Right atrium auricular region (tissue), 2 donors: ENCODE results near the gene CRYBG3. TPM values are rescaled to one million over a fixed set of nuclear protein-coding genes. Genes with fewer than 3 reads are reported as not detected.
A peak's percentile ranks its signal among the peaks of the same experiment; 100 is the strongest.

Source experiments
- DNase-seq: peaks from one replicate; pipeline ENCODE4 v3.0.0-alpha.2; 2019; ENCODE audit warnings: low spot score
- H3K27ac ChIP-seq, 2 donors: fragments of 200-600 bp; sonication (generic); 1 replicate in 1 of 2; 2 replicates in 1 of 2; pipeline ENCODE4 v1.5.1; 2016 to 2019
- H3K27me3 ChIP-seq, 2 donors: fragments of 200-600 bp; sonication (generic); one replicate each; pipeline versions ENCODE4 v1.5.1 to v1.6.0; 2017 to 2019
- H3K36me3 ChIP-seq: fragments of 200-600 bp; sonication (generic); one replicate; pipeline ENCODE4 v1.5.1; 2016
- H3K4me1 ChIP-seq, 2 donors: fragments of 200-600 bp; sonication (generic); one replicate each; pipeline versions ENCODE4 v1.5.1 to v1.6.0; 2017 to 2019
- H3K4me3 ChIP-seq, 2 donors: fragments of 200-600 bp; sonication (generic); 1 replicate in 1 of 2; 2 replicates in 1 of 2; pipeline ENCODE4 v1.5.1; 2017 to 2019; ENCODE audit warnings: mild to moderate bottlenecking in 1 of 2, moderate library complexity in 1 of 2
- H3K9me3 ChIP-seq, 2 donors: fragments of 200-600 bp; sonication (generic); one replicate each; pipeline ENCODE4 v1.5.1; 2019
- total RNA-seq, 2 donors: library from RNA; depleted of rRNA; stranded (reverse); fragments of >200 nt; gene quantifications; one replicate each; pipeline ENCODE4 v1.1.0, GENCODE V29; 2016
- TF ChIP-seq, protein P1 (sequence below), 2 donors: fragments of 200-600 bp; sonication (generic); IDR thresholded peaks; one replicate each; pipeline ENCODE4 v1.5.1; 2019; ENCODE audit warnings: antibody characterized with exemption in 2 of 2

CRYBG3 gene
- total RNA-seq, 2 donors from 2014 or later: 17.6 to 18.6 TPM

DNA sequence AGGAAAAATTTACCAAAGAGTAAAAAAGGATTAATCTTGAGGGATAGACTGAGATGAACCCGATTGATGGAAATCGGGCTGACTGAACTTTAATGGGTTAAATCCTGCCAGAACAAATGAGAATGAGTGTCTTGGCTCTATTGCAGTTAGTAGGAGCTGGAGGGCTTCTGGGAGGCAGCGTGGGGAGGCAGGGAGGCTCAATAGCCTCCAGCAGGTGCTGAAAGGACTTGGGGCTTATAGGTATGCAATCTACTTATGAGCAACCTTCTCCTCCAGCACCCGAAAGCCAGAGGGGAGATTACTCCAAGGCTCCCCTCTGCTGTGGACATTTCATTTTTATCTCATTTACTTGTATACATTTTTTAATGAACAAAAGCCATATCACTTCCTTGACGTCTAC is 1.0 kb upstream of the CRYBG3 start:
- peak overlapping the region in 1 of 2 donors; percentile 92 for H3K4me3 ChIP-seq
- peak overlapping the region in 1 of 2 donors; percentile 94 for H3K27ac ChIP-seq
- no peaks in the 10 kb centered on the region for H3K9me3 ChIP-seq
- TF ChIP-seq, protein P1, sequence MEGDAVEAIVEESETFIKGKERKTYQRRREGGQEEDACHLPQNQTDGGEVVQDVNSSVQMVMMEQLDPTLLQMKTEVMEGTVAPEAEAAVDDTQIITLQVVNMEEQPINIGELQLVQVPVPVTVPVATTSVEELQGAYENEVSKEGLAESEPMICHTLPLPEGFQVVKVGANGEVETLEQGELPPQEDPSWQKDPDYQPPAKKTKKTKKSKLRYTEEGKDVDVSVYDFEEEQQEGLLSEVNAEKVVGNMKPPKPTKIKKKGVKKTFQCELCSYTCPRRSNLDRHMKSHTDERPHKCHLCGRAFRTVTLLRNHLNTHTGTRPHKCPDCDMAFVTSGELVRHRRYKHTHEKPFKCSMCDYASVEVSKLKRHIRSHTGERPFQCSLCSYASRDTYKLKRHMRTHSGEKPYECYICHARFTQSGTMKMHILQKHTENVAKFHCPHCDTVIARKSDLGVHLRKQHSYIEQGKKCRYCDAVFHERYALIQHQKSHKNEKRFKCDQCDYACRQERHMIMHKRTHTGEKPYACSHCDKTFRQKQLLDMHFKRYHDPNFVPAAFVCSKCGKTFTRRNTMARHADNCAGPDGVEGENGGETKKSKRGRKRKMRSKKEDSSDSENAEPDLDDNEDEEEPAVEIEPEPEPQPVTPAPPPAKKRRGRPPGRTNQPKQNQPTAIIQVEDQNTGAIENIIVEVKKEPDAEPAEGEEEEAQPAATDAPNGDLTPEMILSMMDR (IDR thresholded peaks at IDR 0.05): no peak
- DNase-seq: no peak
- no peaks in the 10 kb centered on the region for H3K27me3 ChIP-seq
- H3K36me3 ChIP-seq: no peaks in the 10 kb centered on the region
- peaks cover 0 to 23% of the 10 kb centered on the region in 2 donors for H3K4me1 ChIP-seq

DNA sequence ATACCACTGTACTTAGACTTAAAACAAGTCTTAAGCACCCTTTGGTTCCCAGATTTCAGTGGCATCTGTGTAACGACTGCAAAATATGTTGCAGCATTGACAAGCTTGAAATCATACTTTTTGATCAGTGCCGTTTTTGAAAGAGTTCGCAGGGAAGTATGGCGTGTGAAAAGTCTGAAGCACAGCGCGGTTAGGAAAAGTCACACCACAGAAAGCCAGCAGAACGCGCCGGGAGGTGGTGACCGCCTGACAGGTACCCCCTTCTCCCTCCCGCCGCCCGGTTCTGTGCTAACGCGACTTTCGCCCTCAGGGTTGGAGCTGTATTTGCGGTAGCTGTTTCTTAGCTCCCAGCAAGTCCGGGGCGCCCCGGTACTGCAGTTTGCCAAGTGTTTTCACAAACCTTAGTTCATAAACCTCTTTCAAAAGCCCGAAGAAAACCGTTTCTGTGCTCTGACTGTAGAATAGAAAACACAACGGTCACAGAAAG is 481 bp upstream of the CRYBG3 start:
- DNase-seq: peak; percentile 67

DNA sequence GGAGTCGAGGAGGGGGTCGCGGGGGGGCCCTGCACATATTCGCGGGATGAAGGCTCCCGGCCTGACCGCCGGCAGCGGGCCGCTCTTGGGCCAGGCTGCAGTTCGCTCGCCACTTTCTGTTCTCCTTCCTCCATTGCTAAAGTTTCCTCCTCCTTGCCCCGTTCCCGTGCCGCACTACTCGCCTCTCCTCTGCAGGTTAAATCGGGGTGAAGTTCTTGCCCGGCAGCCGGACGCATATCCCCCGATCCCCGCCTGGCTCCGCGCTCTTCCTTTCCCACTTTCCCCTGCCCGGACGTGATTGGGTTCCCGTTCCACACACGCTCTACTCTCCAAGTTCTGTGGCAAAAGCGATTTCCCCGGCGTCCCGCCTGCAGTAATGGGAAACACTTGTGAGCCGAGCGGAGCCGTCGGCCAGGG is 556 bp downstream of the CRYBG3 start:
- Histone ChIP-seq H3K4me1 (peaks cover 0 to 29% of the 10 kb centered on the region in 2 donors), H3K27me3 (no peaks in the 10 kb centered on the region), H3K9me3 (no peaks in the 10 kb centered on the region), H3K4me3 (peak overlapping the region; percentile 87 to 92), H3K27ac (peak overlapping the region; percentile 89 to 94), H3K36me3 (no peaks in the 10 kb centered on the region)
- TF ChIP-seq, protein P1 (IDR thresholded peaks at IDR 0.05): peak in 1 of 2 donors; percentile 1
- peak; percentile 74 for DNase-seq

More for the DNA sequence above, 481 bp upstream of the CRYBG3 start:
- Histone ChIP-seq H3K27me3 (no peaks in the 10 kb centered on the region), H3K9me3 (no peaks in the 10 kb centered on the region), H3K36me3 (no peaks in the 10 kb centered on the region), H3K4me3 (peak overlapping the region; percentile 87 to 92), H3K27ac (peak overlapping the region; percentile 89 to 94), H3K4me1 (peaks cover 0 to 23% of the 10 kb centered on the region in 2 donors)
- TF ChIP-seq, protein P1 (IDR thresholded peaks at IDR 0.05): no peak

DNA sequence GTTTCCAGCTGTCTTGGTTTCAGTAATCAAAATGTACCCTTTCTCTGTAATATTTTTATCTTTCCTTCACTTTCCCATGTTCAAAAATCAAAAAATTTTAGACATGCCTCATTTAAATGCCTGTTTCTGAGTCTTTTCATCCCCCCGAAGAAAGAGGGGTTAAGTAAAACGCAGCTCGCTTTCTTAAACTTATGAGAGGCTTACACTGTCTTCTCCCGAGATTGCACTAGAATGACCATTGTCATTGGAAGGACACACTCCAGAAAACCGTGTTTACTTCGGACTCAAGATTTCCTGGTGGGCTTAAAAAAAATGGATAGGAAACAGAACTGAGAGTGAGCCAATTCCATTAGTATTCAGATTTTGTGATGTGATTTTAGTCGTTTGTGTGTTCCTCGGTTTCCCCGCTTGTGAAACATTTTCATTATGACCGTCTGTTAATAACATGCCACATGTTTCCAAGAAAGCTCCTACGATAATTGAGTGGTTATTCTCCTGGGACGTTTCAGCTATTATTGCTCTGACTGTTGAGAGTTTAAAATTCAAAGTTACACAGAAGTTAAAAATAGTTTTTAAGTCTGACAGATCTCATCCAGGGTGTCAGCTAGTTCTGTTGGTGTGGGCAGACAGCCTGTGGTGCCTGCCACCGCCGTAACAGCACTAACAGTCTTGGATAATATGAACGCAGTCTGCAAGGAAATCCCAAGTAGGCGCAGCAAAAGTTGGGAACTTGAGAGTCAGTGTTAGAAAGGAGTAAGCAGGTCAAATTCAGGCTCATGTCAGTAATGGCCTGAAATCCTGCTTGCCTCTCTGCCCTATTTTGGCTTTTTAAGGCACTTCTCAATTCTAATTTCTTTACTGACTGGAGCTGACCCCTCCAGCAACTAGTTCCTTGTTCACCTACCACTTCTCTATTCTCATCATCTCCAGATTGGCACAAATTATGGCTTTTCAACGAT is 1.5 kb downstream of the CRYBG3 start:
- TF ChIP-seq, protein P1 (IDR thresholded peaks at IDR 0.05): no peak
- peak overlapping the region; percentile 87 to 92 for H3K4me3 ChIP-seq
- peak overlapping the region; percentile 89 to 94 for H3K27ac ChIP-seq
- DNase-seq: peak; percentile 64
- no peaks in the 10 kb centered on the region for H3K36me3 ChIP-seq
- no peaks in the 10 kb centered on the region for H3K9me3 ChIP-seq
- H3K4me1 ChIP-seq: peaks cover 0 to 38% of the 10 kb centered on the region in 2 donors
- no peaks in the 10 kb centered on the region for H3K27me3 ChIP-seq

DNA sequence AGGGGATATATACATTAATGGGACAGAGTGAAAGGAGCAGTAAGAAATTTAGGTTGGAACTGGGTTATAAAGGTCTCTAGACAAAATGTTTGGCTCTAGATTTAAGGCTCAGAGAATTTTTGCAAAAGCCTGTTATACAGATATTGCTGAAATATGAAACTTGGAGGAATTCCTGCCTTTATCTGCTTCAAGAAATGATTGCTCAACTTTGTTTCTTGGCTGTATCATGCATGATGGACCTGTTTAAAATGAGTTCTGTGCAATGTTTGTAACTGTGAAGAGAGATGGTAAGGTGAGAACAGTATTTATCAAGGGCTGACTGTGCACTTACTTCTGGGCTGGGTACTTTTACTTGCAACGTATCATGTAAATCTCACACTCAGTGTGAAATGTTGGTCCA is 3.3 kb downstream of the CRYBG3 start:
- H3K4me1 ChIP-seq: peaks cover 0 to 38% of the 10 kb centered on the region in 2 donors
- TF ChIP-seq, protein P1 (IDR thresholded peaks at IDR 0.05): no peak
- H3K27me3 ChIP-seq: no peaks in the 10 kb centered on the region
- no peaks in the 10 kb centered on the region for H3K36me3 ChIP-seq
- no peak for DNase-seq
- H3K4me3 ChIP-seq: no peak overlapping the region
- H3K27ac ChIP-seq: no peak overlapping the region
- H3K9me3 ChIP-seq: no peaks in the 10 kb centered on the region
